Bronchial epithelial cell (primary cell): Measurements from ENCODE around the gene G3BP1. TPM values are rescaled to one million over a fixed set of nuclear protein-coding genes. Genes with fewer than 3 reads are reported as not detected.

Source experiments
- DNase-seq: peaks from one replicate; pipeline ENCODE4 v3.0.0-alpha.2; 2010; ENCODE audit warnings: low read depth
- FAIRE-seq: peaks from 2 replicates; lab custom pipeline; 2011; peaks lifted over from hg19 to GRCh38; lab: Jason Lieb, UNC
- H3K27me3 ChIP-seq: 2 replicates; pipeline ENCODE4 v1.5.1; 2011; ENCODE audit warnings: low read length; ENCODE audit not compliant: control insufficient read depth, insufficient read depth
- H3K36me3 ChIP-seq: 2 replicates; pipeline ENCODE4 v1.5.1; 2011; ENCODE audit warnings: low read length; ENCODE audit not compliant: control insufficient read depth, insufficient read depth
- H3K4me3 ChIP-seq: 2 replicates; pipeline ENCODE4 v1.5.1; 2011; ENCODE audit warnings: mild to moderate bottlenecking, low read depth, low read length, control low read depth
- total RNA-seq: library from RNA; depleted of rRNA; stranded (reverse); fragments of >200 nt; gene quantifications from 2 replicates; pipeline ENCODE4 v1.2.1, GENCODE V29; 2014
- TF ChIP-seq, protein P1 (sequence below): IDR thresholded peaks from 2 replicates; pipeline ENCODE4 v1.5.1; 2011; ENCODE audit warnings: mild to moderate bottlenecking, moderate library complexity, low read length, control low read depth, inconsistent platforms; ENCODE audit not compliant: insufficient read depth, severe bottlenecking

Gene G3BP1
- total RNA-seq, 1 donor from 2014 or later = 242 TPM

DNA sequence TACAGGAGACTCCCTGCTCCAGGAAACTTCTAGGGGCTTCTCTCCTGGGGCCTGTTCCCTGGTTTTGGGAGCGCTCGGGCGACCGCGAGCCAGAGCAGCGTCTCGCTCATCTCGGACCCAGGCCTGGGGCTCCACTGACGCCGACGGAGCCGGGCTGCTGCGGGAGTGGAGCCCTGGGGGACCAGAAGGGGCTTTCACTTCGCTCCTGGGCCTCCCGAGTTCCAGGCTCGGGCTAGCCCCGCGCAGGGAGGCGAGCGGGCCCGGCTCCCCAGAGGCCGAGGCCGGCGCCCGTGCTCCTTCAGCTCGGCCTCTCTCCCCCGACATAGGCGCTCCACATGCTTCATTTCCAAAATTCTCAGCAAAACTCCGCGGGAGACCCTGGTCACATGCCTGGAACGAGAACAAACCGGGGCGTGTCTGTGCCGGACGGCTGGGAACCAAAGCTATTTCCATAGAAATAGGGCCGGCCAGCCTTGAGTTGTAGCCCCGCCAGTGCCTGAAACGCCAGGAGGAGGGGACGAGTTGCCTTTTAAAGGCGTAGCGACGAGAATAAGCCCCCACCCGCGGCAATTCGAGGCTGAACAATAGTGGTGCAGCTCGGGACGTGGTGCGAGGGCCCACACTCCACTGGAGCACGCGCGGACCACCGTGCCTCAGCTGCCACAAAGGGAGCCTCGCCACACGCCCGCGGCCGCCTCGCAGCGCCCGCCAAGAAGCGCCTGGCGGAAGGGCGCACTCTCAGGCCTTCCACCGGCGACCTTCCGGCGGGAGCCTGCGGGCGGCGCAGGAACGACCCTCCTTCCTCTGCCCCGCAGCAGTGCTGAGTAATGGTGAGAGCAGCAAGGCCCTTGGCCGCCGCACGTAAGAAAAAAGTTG is 1.1 kb upstream of the G3BP1 start:
- peaks cover 2% of the 10 kb centered on the region for H3K36me3 ChIP-seq
- DNase-seq (peak; percentile 21), FAIRE-seq (no peak)
- H3K4me3 ChIP-seq = peak overlapping the region; percentile 52
- TF ChIP-seq, protein P1, sequence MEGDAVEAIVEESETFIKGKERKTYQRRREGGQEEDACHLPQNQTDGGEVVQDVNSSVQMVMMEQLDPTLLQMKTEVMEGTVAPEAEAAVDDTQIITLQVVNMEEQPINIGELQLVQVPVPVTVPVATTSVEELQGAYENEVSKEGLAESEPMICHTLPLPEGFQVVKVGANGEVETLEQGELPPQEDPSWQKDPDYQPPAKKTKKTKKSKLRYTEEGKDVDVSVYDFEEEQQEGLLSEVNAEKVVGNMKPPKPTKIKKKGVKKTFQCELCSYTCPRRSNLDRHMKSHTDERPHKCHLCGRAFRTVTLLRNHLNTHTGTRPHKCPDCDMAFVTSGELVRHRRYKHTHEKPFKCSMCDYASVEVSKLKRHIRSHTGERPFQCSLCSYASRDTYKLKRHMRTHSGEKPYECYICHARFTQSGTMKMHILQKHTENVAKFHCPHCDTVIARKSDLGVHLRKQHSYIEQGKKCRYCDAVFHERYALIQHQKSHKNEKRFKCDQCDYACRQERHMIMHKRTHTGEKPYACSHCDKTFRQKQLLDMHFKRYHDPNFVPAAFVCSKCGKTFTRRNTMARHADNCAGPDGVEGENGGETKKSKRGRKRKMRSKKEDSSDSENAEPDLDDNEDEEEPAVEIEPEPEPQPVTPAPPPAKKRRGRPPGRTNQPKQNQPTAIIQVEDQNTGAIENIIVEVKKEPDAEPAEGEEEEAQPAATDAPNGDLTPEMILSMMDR = no peak
- no peaks in the 10 kb centered on the region for H3K27me3 ChIP-seq

DNA sequence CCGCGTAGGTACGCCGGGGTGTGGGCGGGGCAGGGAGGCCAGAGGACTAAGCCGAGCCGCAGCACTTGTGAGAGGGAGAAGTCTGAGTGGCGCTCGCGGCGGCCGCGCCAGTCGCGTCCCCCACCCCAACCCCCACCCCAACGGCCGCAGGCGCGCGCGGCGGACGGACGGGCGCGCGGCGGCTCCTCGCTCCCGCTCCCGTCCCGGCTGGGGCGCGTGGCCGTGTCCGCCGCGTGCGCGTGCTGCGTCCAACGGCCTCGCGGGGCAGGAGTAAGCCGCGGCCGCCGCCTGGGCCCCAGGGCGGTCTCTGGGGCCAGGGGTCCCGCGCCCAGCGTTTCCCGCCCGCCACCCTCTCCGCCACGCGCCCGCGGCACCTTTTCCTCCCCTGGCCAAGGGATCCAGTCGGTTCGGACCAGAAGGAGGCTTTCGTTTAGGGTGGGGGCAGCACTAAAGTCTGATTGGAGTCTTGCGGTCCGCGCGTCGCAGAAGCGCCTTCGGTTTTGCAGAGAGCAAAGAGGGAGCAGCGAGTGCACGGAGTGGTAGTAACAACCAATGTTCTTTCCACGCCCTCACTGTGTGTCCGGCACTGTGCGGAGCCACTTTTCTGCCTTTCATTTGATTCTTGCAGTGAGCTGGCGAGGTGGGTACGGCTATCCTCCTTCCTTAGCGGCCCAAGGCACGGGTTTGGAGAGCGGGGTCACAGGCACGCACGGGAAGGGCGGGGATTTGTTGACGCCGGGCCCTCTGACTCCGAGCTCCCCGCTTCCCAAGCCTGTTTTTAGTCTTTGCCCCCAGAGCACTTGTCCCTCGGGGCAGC is 483 bp downstream of the G3BP1 start:
- DNase-seq (no peak), FAIRE-seq (no peak)
- peaks cover 3% of the 10 kb centered on the region for H3K36me3 ChIP-seq

GRCh38 chr5:151772846-151773561 is 1.2 kb downstream of the G3BP1 start:
- TF ChIP-seq, protein P1 = no peak
- H3K4me3 ChIP-seq = peak overlapping the region; percentile 92
- peak; percentile 66 for DNase-seq
- no peak for FAIRE-seq
- no peaks in the 10 kb centered on the region for H3K27me3 ChIP-seq
- peaks cover 4% of the 10 kb centered on the region for H3K36me3 ChIP-seq

More for the DNA sequence above, 483 bp downstream of the G3BP1 start:
- Histone ChIP-seq H3K4me3 (peak overlapping the region; percentile 92), H3K27me3 (no peaks in the 10 kb centered on the region)
- TF ChIP-seq, protein P1 = no peak

DNA sequence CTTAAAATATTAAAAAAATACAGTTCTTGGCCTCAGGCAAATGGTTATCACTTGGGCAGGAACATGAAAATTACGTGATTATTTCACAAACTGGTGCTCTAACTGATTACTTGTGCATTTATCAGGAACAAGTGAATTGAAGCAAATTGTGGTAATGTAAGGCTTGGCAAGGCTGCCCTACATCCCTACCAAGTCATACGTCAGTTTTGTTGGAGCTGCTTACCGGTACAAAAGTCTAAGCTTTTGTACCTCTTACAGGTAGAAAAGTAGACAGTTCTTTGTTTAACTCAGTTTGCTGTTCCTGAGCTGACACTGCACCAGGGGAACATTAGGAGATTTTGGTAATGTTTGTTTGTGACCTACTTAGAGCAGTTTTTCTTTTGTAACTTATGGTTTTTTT is 2.2 kb downstream of the G3BP1 start:
- DNase-seq = peak; percentile 16
- TF ChIP-seq, protein P1 = no peak
- Histone ChIP-seq H3K27me3 (no peaks in the 10 kb centered on the region), H3K4me3 (peak overlapping the region; percentile 92), H3K36me3 (peaks cover 4% of the 10 kb centered on the region)
- no peak for FAIRE-seq

DNA sequence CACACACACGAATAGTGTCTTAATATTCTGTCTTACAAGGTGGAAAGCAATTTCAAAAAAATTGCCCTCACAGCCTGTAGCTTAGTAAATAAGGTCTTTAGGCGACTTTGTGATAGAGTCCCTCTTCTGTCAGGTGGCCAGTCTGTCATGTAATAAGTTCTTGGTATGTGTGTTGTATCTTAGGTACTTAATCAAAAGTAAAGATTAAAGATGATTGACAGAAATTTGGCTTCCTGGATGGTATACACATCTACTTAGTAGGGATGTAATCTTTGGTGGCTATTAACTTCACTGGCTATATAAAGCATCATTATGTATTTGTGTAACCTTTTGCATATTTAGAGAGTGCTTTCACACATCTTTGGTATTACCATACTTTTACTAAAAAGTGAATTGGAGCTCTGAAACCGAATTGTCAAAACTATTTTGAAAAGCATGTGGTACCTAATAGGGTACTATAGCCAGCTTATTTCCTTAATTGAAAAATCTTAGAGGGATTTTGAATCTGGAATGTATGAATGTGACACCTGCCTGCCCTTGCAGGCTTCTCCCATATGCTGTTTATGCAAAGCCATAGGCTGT is 3.4 kb downstream of the G3BP1 start:
- DNase-seq (no peak), FAIRE-seq (no peak)
- H3K4me3 ChIP-seq = no peak overlapping the region
- H3K36me3 ChIP-seq = peaks cover 4% of the 10 kb centered on the region
- H3K27me3 ChIP-seq = no peaks in the 10 kb centered on the region
- TF ChIP-seq, protein P1 = no peak
